ENCODE results near the gene LRRC4B. TPM values are rescaled to one million over a fixed set of nuclear protein-coding genes. Genes with fewer than 3 reads are reported as not detected.

LRRC4B gene
- total RNA-seq, 6 donors from 2014 or later = 0.69 to 5.1 (median 1.7) TPM

DNA sequence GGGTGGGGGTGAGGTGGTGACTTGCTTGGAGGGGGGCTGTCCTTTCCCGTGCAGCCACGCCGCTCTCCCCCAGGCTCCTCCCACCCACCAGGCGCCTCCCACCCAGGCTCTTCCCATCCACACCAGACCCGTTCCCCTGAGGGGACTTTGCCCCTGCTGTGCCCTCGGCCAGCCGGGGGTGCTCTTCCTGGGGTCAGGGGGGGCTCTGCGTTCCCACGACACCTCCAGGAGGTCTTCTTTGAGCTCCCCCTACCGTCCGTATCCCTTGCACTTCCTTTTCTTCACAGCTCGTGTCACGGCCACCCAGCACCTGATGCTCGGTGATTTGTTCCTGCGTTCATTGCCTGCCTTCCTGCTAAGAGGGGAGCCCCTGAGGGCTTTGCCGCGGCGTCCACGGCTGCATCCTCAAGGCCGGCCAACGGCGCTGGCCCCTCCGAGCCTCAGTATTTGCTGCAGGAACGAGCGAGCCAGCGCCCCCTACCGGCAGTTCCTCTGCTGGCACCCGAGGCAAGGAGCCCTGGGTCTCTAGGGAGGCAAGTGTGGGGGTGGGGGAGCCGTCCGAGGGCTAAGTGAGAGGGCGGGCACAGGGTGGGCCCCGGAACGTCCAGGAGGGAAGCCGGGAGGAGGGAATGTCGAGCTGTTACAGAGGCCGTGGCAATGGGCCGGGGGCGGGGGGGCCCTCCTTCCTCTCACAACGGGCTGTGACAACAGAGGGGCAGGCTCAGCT lies 11.8 kb downstream of the LRRC4B start:
- Histone ChIP-seq H3K4me1 (peaks cover 9 to 14% (median 13%) of the 10 kb centered on the region in 4 donors), H3K9me3 (no peaks in the 10 kb centered on the region), H3K36me3 (no peaks in the 10 kb centered on the region), H3K27me3 (peaks cover 0 to 28% (median 9%) of the 10 kb centered on the region in 4 donors), H3K4me3 (peak overlapping the region in 3 of 4 donors; percentile 33 to 47 (median 42)), H3K27ac (peak overlapping the region in 1 of 4 donors; percentile 0)
- TF ChIP-seq, protein P1, sequence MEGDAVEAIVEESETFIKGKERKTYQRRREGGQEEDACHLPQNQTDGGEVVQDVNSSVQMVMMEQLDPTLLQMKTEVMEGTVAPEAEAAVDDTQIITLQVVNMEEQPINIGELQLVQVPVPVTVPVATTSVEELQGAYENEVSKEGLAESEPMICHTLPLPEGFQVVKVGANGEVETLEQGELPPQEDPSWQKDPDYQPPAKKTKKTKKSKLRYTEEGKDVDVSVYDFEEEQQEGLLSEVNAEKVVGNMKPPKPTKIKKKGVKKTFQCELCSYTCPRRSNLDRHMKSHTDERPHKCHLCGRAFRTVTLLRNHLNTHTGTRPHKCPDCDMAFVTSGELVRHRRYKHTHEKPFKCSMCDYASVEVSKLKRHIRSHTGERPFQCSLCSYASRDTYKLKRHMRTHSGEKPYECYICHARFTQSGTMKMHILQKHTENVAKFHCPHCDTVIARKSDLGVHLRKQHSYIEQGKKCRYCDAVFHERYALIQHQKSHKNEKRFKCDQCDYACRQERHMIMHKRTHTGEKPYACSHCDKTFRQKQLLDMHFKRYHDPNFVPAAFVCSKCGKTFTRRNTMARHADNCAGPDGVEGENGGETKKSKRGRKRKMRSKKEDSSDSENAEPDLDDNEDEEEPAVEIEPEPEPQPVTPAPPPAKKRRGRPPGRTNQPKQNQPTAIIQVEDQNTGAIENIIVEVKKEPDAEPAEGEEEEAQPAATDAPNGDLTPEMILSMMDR (IDR thresholded peaks at IDR 0.05) = peak; percentile 63 to 87 (median 78)
- no peak for TF ChIP-seq EP300 (IDR thresholded peaks at IDR 0.05)
- ATAC-seq (ENCODE audit: low FRiP score in 2 of 2) (peak in 1 of 2 donors; percentile 67), DNase-seq (peak; percentile 65 to 91)
- 1 to 2% methylated on average over 21 to 36 of the region's 39 CpGs for WGBS, 2 donors

DNA sequence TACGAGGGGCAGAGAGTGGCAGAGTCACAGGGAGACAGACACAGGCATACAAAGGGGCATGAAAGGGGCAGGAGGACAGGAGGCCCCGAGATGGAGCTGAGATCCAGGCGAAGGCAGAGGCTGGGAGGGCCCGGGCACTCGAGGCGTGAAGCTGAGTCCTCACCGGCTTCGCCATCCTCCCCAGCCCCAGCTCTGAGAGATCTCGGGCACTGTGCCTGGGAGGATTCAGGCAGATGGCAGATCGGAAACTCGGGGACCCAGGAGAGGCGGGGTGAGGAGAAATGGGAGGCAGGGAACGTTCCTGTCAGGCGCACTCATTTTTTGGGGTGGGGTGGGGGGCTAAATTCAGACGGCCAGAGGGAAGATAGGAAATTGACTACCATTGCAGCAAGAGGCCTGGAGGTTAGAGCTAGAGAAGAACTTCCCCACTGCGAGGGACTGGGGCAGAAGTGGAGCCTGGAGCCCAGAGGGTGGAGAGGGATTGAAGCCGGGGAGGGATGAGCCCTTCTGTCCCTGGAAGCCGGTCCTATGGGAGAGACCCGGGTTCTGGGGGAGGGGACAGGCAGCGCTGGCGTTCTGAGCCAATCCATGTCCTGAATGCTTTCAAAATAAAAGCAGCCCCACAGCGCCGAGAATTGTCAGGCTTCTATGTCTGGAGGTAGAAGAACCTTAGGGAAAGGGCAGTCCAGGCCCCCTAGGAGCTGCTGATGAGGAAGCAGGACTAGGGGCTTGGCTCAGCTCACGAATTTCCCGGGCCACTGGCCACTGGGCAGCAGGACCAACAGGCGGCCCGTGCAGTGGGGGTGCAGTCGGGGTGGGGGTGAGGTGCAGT lies 12.6 kb downstream of the LRRC4B start:
- peak overlapping the region in 3 of 4 donors; percentile 33 to 47 (median 42) for H3K4me3 ChIP-seq
- DNase-seq (no peak), ATAC-seq (ENCODE audit: low FRiP score in 2 of 2) (no peak)
- H3K4me1 ChIP-seq = peaks cover 9 to 14% (median 13%) of the 10 kb centered on the region in 4 donors
- TF ChIP-seq, protein P1 (IDR thresholded peaks at IDR 0.05) = no peak
- TF ChIP-seq POLR2AphosphoS5 (IDR thresholded peaks at IDR 0.05) (no peak), POLR2A (IDR thresholded peaks at IDR 0.05) (no peak), EP300 (IDR thresholded peaks at IDR 0.05) (no peak)
- peak overlapping the region in 1 of 4 donors; percentile 0 for H3K27ac ChIP-seq
- H3K27me3 ChIP-seq = peaks cover 0 to 28% (median 9%) of the 10 kb centered on the region in 4 donors
- WGBS, 2 donors = 40 to 43% methylated on average over 20 to 25 of the region's 28 CpGs
- no peaks in the 10 kb centered on the region for H3K36me3 ChIP-seq
- no peaks in the 10 kb centered on the region for H3K9me3 ChIP-seq

DNA sequence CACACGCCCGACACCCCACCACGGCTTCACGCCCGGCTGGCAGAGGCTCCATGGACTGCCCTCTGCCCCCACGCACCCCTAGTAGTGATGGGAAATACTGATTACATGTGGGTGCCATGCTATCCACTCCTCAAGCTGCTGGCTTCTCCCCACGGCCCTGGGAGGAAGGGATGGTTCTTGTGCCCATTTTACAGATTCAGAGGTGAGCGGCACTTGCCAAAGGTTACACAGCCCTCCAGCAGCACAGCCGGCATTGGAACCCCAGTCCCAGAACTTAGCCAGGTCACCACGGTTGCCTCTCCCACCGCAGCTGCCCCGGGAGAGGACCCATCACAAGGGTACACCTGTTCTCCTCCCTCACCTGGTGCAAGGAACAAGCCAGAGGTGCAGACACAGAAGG lies 13.2 kb downstream of the LRRC4B start:
- H3K27ac ChIP-seq = no peak overlapping the region
- H3K9me3 ChIP-seq = no peaks in the 10 kb centered on the region
- no peaks in the 10 kb centered on the region for H3K36me3 ChIP-seq
- WGBS, 2 donors = 69% methylated on average over 9 of the region's 12 CpGs; no CpG with 5 or more reads in 1 of the 2 donors
- peaks cover 9 to 14% (median 13%) of the 10 kb centered on the region in 4 donors for H3K4me1 ChIP-seq
- TF ChIP-seq POLR2AphosphoS5 (IDR thresholded peaks at IDR 0.05) (no peak), POLR2A (IDR thresholded peaks at IDR 0.05) (no peak), EP300 (IDR thresholded peaks at IDR 0.05) (no peak)
- TF ChIP-seq, protein P1 (IDR thresholded peaks at IDR 0.05) = no peak
- ATAC-seq (ENCODE audit: low FRiP score in 2 of 2) (no peak), DNase-seq (no peak)
- no peak overlapping the region for H3K4me3 ChIP-seq
- H3K27me3 ChIP-seq = peaks cover 0 to 28% (median 9%) of the 10 kb centered on the region in 4 donors

DNA sequence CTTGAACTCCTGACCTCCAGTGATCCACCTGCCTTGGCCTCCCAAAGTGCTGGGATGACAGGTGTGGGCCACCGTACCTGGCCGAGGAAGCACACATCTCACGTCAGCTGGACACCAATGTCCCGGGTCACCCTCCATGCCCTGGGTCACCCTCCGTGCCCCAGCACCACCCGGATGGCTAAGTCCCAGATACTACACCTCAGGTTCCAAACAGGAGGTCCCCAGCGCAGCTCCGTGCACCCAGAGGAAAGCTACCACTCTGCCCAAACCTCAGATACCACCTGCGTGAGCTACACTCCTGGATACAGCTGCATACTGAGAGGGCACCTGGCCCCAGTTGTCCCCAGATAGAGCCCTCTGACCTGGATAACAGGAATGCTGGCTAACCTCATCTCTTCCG lies 14.0 kb downstream of the LRRC4B start:
- H3K4me3 ChIP-seq = no peak overlapping the region
- no peak overlapping the region for H3K27ac ChIP-seq
- no peaks in the 10 kb centered on the region for H3K36me3 ChIP-seq
- H3K9me3 ChIP-seq = no peaks in the 10 kb centered on the region
- peaks cover 0 to 28% (median 9%) of the 10 kb centered on the region in 4 donors for H3K27me3 ChIP-seq
- H3K4me1 ChIP-seq = peaks cover 9 to 14% (median 13%) of the 10 kb centered on the region in 4 donors
- TF ChIP-seq POLR2A (IDR thresholded peaks at IDR 0.05) (no peak), EP300 (IDR thresholded peaks at IDR 0.05) (no peak), POLR2AphosphoS5 (IDR thresholded peaks at IDR 0.05) (no peak)
- TF ChIP-seq, protein P1 (IDR thresholded peaks at IDR 0.05) = no peak
- ATAC-seq (ENCODE audit: low FRiP score in 2 of 2) (no peak), DNase-seq (no peak)
- WGBS, 2 donors = 83% methylated on average over 10 of the region's 10 CpGs; no CpG with 5 or more reads in 1 of the 2 donors

All from upper lobe of left lung (tissue), 6 donors.